GM12878 (cell line): ENCODE data around the gene APBA1.

ENCODE experiments used
- GABPA ChIP-seq: IDR thresholded peaks from 2 replicates; pipeline ENCODE4 v1.6.1; 2014; ENCODE audit warnings: antibody characterized with exemption, low read depth, mild to moderate bottlenecking, inconsistent platforms
- POLR2A ChIP-seq: IDR thresholded peaks from 2 replicates; pipeline ENCODE4 v1.6.1; 2011; ENCODE audit warnings: low read depth, mild to moderate bottlenecking, low read length
- TCF12 ChIP-seq: IDR thresholded peaks from 2 replicates; pipeline ENCODE4 v1.6.1; 2011; ENCODE audit warnings: low read depth, mild to moderate bottlenecking, low read length
- ZSCAN29 ChIP-seq: fragments of 450-650 bp; IDR thresholded peaks from 2 replicates; pipeline ENCODE4 v1.6.1; 2017; ENCODE audit warnings: mild to moderate bottlenecking, moderate library complexity
- TF ChIP-seq, protein P1 (sequence below): fragments of 450-650 bp; IDR thresholded peaks from 2 replicates; pipeline ENCODE4 v1.6.1; 2017; ENCODE audit warnings: mild to moderate bottlenecking, low read depth, inconsistent platforms; ENCODE audit not compliant: poor library complexity, severe bottlenecking
- TF ChIP-seq, protein P2 (sequence below), 3 experiments: IDR thresholded peaks in 2 of 3; conservative IDR thresholded peaks in 1 of 3; 2 replicates each; pipeline ENCODE4 v1.5.1; 2011; ENCODE audit warnings: low read depth in 3 of 3, low read length in 3 of 3, mild to moderate bottlenecking in 3 of 3, control low read depth in 2 of 3, moderate library complexity in 2 of 3, inconsistent platforms in 1 of 3, mixed read lengths in 1 of 3; ENCODE audit not compliant: control insufficient read depth in 2 of 3, insufficient read depth in 1 of 3; ENCODE audit errors: extremely low read depth in 1 of 3
- TF ChIP-seq, protein P3 (sequence below): fragments of 450-650 bp; IDR thresholded peaks from 2 replicates; pipeline ENCODE4 v1.6.1; 2016; ENCODE audit warnings: mild to moderate bottlenecking

DNA sequence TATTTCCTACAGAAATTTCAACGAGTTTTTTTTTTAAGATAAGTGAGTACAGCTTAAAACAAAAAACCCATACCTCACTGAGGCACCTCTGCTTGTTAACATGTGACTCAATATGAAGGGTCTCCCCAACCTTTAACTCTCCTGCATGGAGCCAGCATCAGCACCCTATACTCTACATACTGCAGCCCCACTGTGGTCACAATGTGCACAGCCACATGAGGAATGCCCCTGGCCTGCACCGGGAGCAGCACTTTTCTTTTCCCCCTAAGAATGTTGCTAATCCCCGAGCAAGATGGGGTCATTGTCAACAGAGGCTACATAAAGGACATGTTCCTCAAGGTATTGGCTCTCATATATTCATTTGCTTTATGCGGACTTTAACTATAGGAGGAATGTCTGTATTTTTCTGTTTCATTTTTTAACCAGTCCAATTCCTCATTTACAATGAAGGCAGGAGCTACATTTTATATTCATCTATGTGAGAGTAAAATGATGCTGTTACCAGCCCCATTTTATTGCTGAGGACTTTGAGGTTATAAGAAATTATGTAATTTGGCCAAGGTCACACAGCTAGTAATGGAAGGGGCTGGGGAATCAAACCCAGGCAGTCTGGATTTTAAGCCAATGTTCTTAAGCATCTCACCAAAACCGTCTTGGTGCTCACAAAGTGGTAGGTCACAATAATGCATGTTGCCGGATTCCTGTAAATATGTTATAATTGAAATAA is 93.0 kb downstream of the APBA1 start:
- TF ChIP-seq, protein P1, sequence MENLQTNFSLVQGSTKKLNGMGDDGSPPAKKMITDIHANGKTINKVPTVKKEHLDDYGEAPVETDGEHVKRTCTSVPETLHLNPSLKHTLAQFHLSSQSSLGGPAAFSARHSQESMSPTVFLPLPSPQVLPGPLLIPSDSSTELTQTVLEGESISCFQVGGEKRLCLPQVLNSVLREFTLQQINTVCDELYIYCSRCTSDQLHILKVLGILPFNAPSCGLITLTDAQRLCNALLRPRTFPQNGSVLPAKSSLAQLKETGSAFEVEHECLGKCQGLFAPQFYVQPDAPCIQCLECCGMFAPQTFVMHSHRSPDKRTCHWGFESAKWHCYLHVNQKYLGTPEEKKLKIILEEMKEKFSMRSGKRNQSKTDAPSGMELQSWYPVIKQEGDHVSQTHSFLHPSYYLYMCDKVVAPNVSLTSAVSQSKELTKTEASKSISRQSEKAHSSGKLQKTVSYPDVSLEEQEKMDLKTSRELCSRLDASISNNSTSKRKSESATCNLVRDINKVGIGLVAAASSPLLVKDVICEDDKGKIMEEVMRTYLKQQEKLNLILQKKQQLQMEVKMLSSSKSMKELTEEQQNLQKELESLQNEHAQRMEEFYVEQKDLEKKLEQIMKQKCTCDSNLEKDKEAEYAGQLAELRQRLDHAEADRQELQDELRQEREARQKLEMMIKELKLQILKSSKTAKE, result no peak
- TF ChIP-seq TCF12, result no peak
- no peak for TF ChIP-seq ZSCAN29
- TF ChIP-seq, protein P2, sequence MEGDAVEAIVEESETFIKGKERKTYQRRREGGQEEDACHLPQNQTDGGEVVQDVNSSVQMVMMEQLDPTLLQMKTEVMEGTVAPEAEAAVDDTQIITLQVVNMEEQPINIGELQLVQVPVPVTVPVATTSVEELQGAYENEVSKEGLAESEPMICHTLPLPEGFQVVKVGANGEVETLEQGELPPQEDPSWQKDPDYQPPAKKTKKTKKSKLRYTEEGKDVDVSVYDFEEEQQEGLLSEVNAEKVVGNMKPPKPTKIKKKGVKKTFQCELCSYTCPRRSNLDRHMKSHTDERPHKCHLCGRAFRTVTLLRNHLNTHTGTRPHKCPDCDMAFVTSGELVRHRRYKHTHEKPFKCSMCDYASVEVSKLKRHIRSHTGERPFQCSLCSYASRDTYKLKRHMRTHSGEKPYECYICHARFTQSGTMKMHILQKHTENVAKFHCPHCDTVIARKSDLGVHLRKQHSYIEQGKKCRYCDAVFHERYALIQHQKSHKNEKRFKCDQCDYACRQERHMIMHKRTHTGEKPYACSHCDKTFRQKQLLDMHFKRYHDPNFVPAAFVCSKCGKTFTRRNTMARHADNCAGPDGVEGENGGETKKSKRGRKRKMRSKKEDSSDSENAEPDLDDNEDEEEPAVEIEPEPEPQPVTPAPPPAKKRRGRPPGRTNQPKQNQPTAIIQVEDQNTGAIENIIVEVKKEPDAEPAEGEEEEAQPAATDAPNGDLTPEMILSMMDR (IDR thresholded peaks at IDR 0.05 in 2 of 3, conservative IDR thresholded peaks at IDR 0.05 in 1 of 3; ENCODE audit: control insufficient read depth in 2 of 3, extremely low read depth in 1 of 3, insufficient read depth in 1 of 3, low read depth in 3 of 3, low read length in 3 of 3), result no peak
- no peak for TF ChIP-seq POLR2A
- TF ChIP-seq GABPA, result no peak
- TF ChIP-seq, protein P3, sequence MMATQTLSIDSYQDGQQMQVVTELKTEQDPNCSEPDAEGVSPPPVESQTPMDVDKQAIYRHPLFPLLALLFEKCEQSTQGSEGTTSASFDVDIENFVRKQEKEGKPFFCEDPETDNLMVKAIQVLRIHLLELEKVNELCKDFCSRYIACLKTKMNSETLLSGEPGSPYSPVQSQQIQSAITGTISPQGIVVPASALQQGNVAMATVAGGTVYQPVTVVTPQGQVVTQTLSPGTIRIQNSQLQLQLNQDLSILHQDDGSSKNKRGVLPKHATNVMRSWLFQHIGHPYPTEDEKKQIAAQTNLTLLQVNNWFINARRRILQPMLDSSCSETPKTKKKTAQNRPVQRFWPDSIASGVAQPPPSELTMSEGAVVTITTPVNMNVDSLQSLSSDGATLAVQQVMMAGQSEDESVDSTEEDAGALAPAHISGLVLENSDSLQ, result no peak
